ENCODE data around the gene SORCS2. TPM values are rescaled to one million over a fixed set of nuclear protein-coding genes. Genes with fewer than 3 reads are reported as not detected.

Gene SORCS2
- polyA plus RNA-seq, 1 donor (not counting 4 experiments of a cell fraction or from before 2014, with no cell fraction given), result 0.09 TPM

- Histone ChIP-seq H3K36me3 (ENCODE audit: control insufficient read depth in 2 of 2, extremely low read depth in 1 of 2, insufficient read depth in 2 of 2, low read length in 2 of 2) (no peaks in the 10 kb centered on the region), H3K4me3 (ENCODE audit: control insufficient read depth in 2 of 3, extremely low read depth in 1 of 3, insufficient read depth in 2 of 3, low read depth in 1 of 3, low read length in 3 of 3) (no peak overlapping the region), H2AFZ (ENCODE audit: control insufficient read depth, low read length) (no peak overlapping the region), H3K9me3 (ENCODE audit: control insufficient read depth, low read depth, low read length) (no peaks in the 10 kb centered on the region), H3K79me2 (ENCODE audit: control insufficient read depth, insufficient read depth, low read length) (no peaks in the 10 kb centered on the region), H3K27ac (ENCODE audit: control insufficient read depth, insufficient read depth, low read length) (no peak overlapping the region), H3K9me1 (ENCODE audit: control insufficient read depth, extremely low read depth, insufficient read depth, low read length) (no peaks in the 10 kb centered on the region), H3K27me3 (ENCODE audit: control insufficient read depth, extremely low read depth, insufficient read depth, low read length) (peaks cover 23% of the 10 kb centered on the region), H3K9ac (ENCODE audit: control insufficient read depth, extremely low read depth, insufficient read depth, low read length) (no peak overlapping the region), H3K4me2 (ENCODE audit: control insufficient read depth, extremely low read depth, insufficient read depth, low read depth, low read length) (no peak overlapping the region), H3K4me1 (ENCODE audit: control insufficient read depth, extremely low read depth, insufficient read depth, low read length) (no peaks in the 10 kb centered on the region), H4K20me1 (ENCODE audit: control insufficient read depth, extremely low read depth, insufficient read depth, low read length) (no peaks in the 10 kb centered on the region)
- DNase-seq (ENCODE audit: low read depth, low spot score), result no peak
- no peak for FAIRE-seq
- TF ChIP-seq CTCF (optimal IDR thresholded peaks at IDR 0.05 in 1 of 3, IDR thresholded peaks at IDR 0.05 in 1 of 3, conservative IDR thresholded peaks at IDR 0.05 in 1 of 3; ENCODE audit: extremely low read depth in 1 of 3, insufficient read depth in 2 of 3, low read length in 3 of 3) (no peak), EZH2 (IDR thresholded peaks at IDR 0.05; ENCODE audit: low read length) (no peak)
- dilution Hi-C loops (cut with MboI; ENCODE audit: extremely low pct_ligation_motif_present, low sequenced_read_pairs), result no loop called here
Measured at GRCh38 chr4:7312691-7313090, 120.4 kb downstream of the SORCS2 start.

- H4K20me1 ChIP-seq (ENCODE audit: control insufficient read depth, extremely low read depth, insufficient read depth, low read length), result no peaks in the 10 kb centered on the region
- H3K4me1 ChIP-seq (ENCODE audit: control insufficient read depth, extremely low read depth, insufficient read depth, low read length), result no peaks in the 10 kb centered on the region
- H3K4me3 ChIP-seq (ENCODE audit: control insufficient read depth in 2 of 3, extremely low read depth in 1 of 3, insufficient read depth in 2 of 3, low read depth in 1 of 3, low read length in 3 of 3), result no peak overlapping the region
- FAIRE-seq, result no peak
- no peak for TF ChIP-seq CTCF (optimal IDR thresholded peaks at IDR 0.05 in 1 of 3, IDR thresholded peaks at IDR 0.05 in 1 of 3, conservative IDR thresholded peaks at IDR 0.05 in 1 of 3; ENCODE audit: extremely low read depth in 1 of 3, insufficient read depth in 2 of 3, low read length in 3 of 3)
- no peak for TF ChIP-seq EZH2 (IDR thresholded peaks at IDR 0.05; ENCODE audit: low read length)
- dilution Hi-C loops (cut with MboI; ENCODE audit: extremely low pct_ligation_motif_present, low sequenced_read_pairs), result no loop called here
- no peak for DNase-seq (ENCODE audit: low read depth, low spot score)
- H2AFZ ChIP-seq (ENCODE audit: control insufficient read depth, low read length), result no peak overlapping the region
- H3K27ac ChIP-seq (ENCODE audit: control insufficient read depth, insufficient read depth, low read length), result no peak overlapping the region
- no peaks in the 10 kb centered on the region for H3K36me3 ChIP-seq (ENCODE audit: control insufficient read depth in 2 of 2, extremely low read depth in 1 of 2, insufficient read depth in 2 of 2, low read length in 2 of 2)
- peaks cover 18% of the 10 kb centered on the region for H3K27me3 ChIP-seq (ENCODE audit: control insufficient read depth, extremely low read depth, insufficient read depth, low read length)
- no peak overlapping the region for H3K4me2 ChIP-seq (ENCODE audit: control insufficient read depth, extremely low read depth, insufficient read depth, low read depth, low read length)
- no peaks in the 10 kb centered on the region for H3K79me2 ChIP-seq (ENCODE audit: control insufficient read depth, insufficient read depth, low read length)
- H3K9me1 ChIP-seq (ENCODE audit: control insufficient read depth, extremely low read depth, insufficient read depth, low read length), result no peaks in the 10 kb centered on the region
- H3K9me3 ChIP-seq (ENCODE audit: control insufficient read depth, low read depth, low read length), result no peaks in the 10 kb centered on the region
- H3K9ac ChIP-seq (ENCODE audit: control insufficient read depth, extremely low read depth, insufficient read depth, low read length), result no peak overlapping the region
Measured at GRCh38 chr4:7313347-7313811, 121.0 kb downstream of the SORCS2 start.

Measured in keratinocyte (primary cell).